HTR-8/SVneo (cell line): ENCODE measurements around the gene PEX7.
"Not testable (repeated sequence)": the region's sequence is repeated elsewhere in the genome, so short reads cannot be mapped to it uniquely, and the experiment has no call there.

ENCODE experiments used
- DNase-seq: peaks from one replicate; pipeline ENCODE4 v3.0.0; 2011; ENCODE audit warnings: low spot score, mixed read lengths; ENCODE audit not compliant: insufficient read length
- FAIRE-seq: peaks from 2 replicates; lab custom pipeline; 2011; peaks lifted over from hg19 to GRCh38; lab: Jason Lieb, UNC

Gene PEX7

GRCh38 chr6:136932599-136932998 is 110.2 kb downstream of the PEX7 start:
- FAIRE-seq (no peak), DNase-seq (no peak)

GRCh38 chr6:136945072-136945471 is 122.7 kb downstream of the PEX7 start:
- DNase-seq (no peak), FAIRE-seq (no peak)

- no peak for DNase-seq
- no peak for FAIRE-seq
Measured at GRCh38 chr6:136945711-136946121, 123.3 kb downstream of the PEX7 start.

- no peak for DNase-seq
Measured at GRCh38 chr6:136947037-136947436, 124.6 kb downstream of the PEX7 start.

GRCh38 chr6:136949957-136950356 is 127.6 kb downstream of the PEX7 start:
- FAIRE-seq, DNase-seq: not testable (repeated sequence)

More at GRCh38 chr6:136947037-136947436, 124.6 kb downstream of the PEX7 start:
- no peak for FAIRE-seq

- DNase-seq (no peak), FAIRE-seq (no peak)
Measured at GRCh38 chr6:136950436-136951126, 128.2 kb downstream of the PEX7 start.

- DNase-seq (no peak), FAIRE-seq (no peak)
Measured at GRCh38 chr6:136952714-136953260, 130.4 kb downstream of the PEX7 start.

GRCh38 chr6:136955123-136955522 is 132.7 kb downstream of the PEX7 start:
- FAIRE-seq (no peak), DNase-seq (no peak)

- FAIRE-seq (no peak), DNase-seq (no peak)
Measured at GRCh38 chr6:136956590-136957544, 134.5 kb downstream of the PEX7 start.

GRCh38 chr6:136958168-136958567 is 135.8 kb downstream of the PEX7 start:
- FAIRE-seq (no peak), DNase-seq (no peak)

- no peak for DNase-seq
- no peak for FAIRE-seq
Measured at GRCh38 chr6:136959471-136959891, 137.1 kb downstream of the PEX7 start.

- not testable (repeated sequence) for DNase-seq, FAIRE-seq
Measured at GRCh38 chr6:136959935-136960334, 137.5 kb downstream of the PEX7 start.

- no peak for DNase-seq
- FAIRE-seq: no peak
Measured at GRCh38 chr6:136960781-136961180, 138.4 kb downstream of the PEX7 start.

- no peak for FAIRE-seq
- DNase-seq: no peak
Measured at GRCh38 chr6:136961848-136962247, 139.5 kb downstream of the PEX7 start.

- no peak for FAIRE-seq
- no peak for DNase-seq
Measured at GRCh38 chr6:136962661-136963060, 140.3 kb downstream of the PEX7 start.

GRCh38 chr6:136963259-136963658 is 140.9 kb downstream of the PEX7 start:
- no peak for FAIRE-seq
- no peak for DNase-seq
